Body of pancreas (tissue), 4 donors: ENCODE data around the gene OAF. TPM values are rescaled to one million over a fixed set of nuclear protein-coding genes. Genes with fewer than 3 reads are reported as not detected.
A peak's percentile ranks its signal among the peaks of the same experiment; 100 is the strongest.

Experiments
- ATAC-seq: fragments of 150-250 bp; one replicate; pipeline ENCODE4 v1.9.1; 2016
- DNase-seq, 4 donors: peaks; one replicate each; pipeline ENCODE4 v3.0.0-alpha.2; 2019
- H3K27ac ChIP-seq, 4 donors: fragments of 200-600 bp; sonication (generic); 1 replicate in 3 of 4; 2 replicates in 1 of 4; pipeline versions ENCODE4 v1.5.1 to v1.6.1; 2016 to 2019; ENCODE audit warnings: mild to moderate bottlenecking in 1 of 4, mixed read lengths in 1 of 4, moderate library complexity in 1 of 4
- H3K27me3 ChIP-seq, 2 donors: fragments of 200-600 bp; sonication (generic); one replicate each; pipeline ENCODE4 v1.6.0; 2016; ENCODE audit warnings: mild to moderate bottlenecking in 1 of 2
- H3K36me3 ChIP-seq, 2 donors: fragments of 200-600 bp; sonication (generic); replicated peaks in 1 of 2; 2 replicates each; pipeline ENCODE4 v1.5.1; 2016; ENCODE audit warnings: low read depth in 2 of 2; ENCODE audit not compliant: insufficient read depth in 1 of 2
- H3K4me1 ChIP-seq: fragments of 200-600 bp; sonication (generic); one replicate; pipeline ENCODE4 v1.6.0; 2016
- H3K4me3 ChIP-seq, 2 donors: fragments of 200-600 bp; sonication (generic); 1 replicate in 1 of 2; 2 replicates in 1 of 2; pipeline ENCODE4 v1.5.1; 2016 to 2019
- H3K9me3 ChIP-seq, 3 donors: fragments of 200-600 bp; sonication (generic); 1 replicate in 2 of 3; 2 replicates in 1 of 3; pipeline ENCODE4 v1.5.1; 2016
- POLR2A ChIP-seq, 3 donors: fragments of 450-650 bp; IDR thresholded peaks; one replicate each; pipeline ENCODE4 v1.6.1; 2016; ENCODE audit warnings: antibody characterized with exemption in 3 of 3, mild to moderate bottlenecking in 2 of 3
- WGBS, 2 donors: methylation state at CpG; one replicate each; pipeline ENCODE4 v1.1.5; 2017; 5-methylcytosine and 5-hydroxymethylcytosine counted together
- intact Hi-C: fragments of 100-400 bp; cut with DNase I; formaldehyde crosslinking; loops from one replicate; pipeline ENCODE4 v1.15.1; 2023
- total RNA-seq, 2 donors: library from RNA; depleted of rRNA; stranded (reverse); fragments of >200 nt; gene quantifications; one replicate each; pipeline ENCODE4 v1.1.0, GENCODE V29; 2016
- TF ChIP-seq, protein P1 (sequence below), 7 experiments: fragments of 450-650 bp in 4 of 7; fragments of 200-600 bp in 3 of 7; sonication (generic) in 3 of 7; IDR thresholded peaks; one replicate each; pipeline ENCODE4 v1.5.1; 2016 to 2019; ENCODE audit warnings: antibody characterized with exemption in 7 of 7

The OAF gene
- total RNA-seq, 2 donors from 2014 or later: 53.7 to 67.7 TPM

DNA sequence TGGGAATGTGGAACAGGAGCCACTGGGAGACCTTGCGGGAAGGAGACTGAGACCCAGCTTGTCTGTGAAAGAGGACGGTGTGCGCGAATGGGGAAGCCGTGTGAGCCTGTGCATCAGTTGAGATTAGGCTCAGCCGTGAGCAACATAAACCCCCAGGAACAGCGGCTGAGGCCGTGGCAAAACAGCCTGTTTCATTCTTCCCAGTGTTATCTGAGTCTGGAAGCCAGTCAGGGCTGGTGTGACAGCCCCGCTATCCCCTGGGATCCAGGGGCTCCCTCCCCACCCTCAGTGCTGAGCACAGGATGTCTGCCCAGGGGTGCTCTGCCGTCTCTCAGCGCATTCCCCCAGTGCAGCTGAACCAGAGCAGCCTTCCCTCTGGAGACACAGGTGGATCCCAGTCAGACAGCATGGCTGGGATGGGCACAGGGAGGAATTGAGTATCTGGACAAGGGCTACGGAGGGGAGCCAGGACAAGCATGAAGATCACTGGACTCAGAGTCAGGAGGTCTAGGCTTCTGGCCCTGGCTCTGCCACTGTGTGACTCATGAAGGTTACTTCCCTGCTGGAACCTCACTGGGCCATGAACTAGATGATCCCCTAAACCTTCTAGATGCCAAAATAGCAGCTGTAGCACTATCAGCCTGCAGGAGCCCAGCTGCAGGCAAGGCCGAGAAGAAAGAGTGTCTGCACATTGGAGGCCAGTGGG lies 8.6 kb downstream of the OAF start:
- H3K4me1 ChIP-seq: peaks cover 76% of the 10 kb centered on the region
- H3K27me3 ChIP-seq: no peaks in the 10 kb centered on the region
- H3K36me3 ChIP-seq: no peaks in the 10 kb centered on the region
- peak in 3 of 4 donors; percentile 33 to 67 (median 49) for DNase-seq
- peak overlapping the region; percentile 18 to 47 (median 29) for H3K27ac ChIP-seq
- no peak for ATAC-seq
- TF ChIP-seq, protein P1, sequence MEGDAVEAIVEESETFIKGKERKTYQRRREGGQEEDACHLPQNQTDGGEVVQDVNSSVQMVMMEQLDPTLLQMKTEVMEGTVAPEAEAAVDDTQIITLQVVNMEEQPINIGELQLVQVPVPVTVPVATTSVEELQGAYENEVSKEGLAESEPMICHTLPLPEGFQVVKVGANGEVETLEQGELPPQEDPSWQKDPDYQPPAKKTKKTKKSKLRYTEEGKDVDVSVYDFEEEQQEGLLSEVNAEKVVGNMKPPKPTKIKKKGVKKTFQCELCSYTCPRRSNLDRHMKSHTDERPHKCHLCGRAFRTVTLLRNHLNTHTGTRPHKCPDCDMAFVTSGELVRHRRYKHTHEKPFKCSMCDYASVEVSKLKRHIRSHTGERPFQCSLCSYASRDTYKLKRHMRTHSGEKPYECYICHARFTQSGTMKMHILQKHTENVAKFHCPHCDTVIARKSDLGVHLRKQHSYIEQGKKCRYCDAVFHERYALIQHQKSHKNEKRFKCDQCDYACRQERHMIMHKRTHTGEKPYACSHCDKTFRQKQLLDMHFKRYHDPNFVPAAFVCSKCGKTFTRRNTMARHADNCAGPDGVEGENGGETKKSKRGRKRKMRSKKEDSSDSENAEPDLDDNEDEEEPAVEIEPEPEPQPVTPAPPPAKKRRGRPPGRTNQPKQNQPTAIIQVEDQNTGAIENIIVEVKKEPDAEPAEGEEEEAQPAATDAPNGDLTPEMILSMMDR (IDR thresholded peaks at IDR 0.05): no peak
- TF ChIP-seq POLR2A (IDR thresholded peaks at IDR 0.05): no peak
- H3K4me3 ChIP-seq: no peak overlapping the region
- WGBS, 2 donors: 60 to 69% methylated on average over 6 to 13 of the region's 13 CpGs
- H3K9me3 ChIP-seq: no peaks in the 10 kb centered on the region
- intact Hi-C loops: no loop called here

DNA sequence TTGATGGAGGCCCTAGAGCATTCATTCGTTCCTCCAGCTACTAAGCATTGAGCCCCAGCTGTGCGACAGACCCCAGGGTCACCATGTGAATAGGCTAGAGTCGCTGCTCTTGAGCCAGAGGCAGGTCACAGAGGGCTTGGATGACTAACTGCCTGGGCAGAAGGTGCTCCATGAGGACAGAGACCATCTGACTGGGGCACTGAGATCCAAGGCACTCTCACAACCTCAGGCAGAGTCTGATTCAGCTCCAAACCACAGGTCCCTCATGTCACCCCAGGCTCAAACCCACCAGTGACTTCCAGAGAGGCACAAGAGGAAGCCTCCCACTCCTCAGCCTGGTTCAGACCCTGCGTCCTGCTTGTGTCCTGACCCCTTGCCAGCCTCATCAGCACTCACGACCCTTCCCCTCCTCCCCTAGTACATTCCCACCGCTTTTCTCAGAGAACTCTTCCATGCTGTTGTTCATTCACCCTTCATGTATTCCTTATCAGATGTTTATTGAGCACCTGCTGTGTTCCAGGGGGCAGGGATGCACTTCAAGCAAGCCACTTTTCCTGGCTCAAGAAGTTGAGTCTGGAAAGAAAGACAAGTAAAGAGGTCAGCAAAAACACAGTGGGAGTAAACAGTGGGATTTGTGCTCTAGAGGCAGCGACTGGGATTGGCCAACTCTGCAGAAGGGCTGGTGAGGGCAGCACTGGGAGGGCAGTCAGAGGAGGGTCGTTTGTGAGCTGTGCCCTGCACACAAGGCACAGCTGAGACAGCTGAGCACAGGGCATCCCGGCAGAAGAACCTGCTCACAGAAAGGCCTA lies 9.3 kb downstream of the OAF start:
- 48 to 57% methylated on average over 8 to 9 of the region's 9 CpGs for WGBS, 2 donors
- peak overlapping the region in 3 of 4 donors; percentile 7 to 47 (median 28) for H3K27ac ChIP-seq

DNA sequence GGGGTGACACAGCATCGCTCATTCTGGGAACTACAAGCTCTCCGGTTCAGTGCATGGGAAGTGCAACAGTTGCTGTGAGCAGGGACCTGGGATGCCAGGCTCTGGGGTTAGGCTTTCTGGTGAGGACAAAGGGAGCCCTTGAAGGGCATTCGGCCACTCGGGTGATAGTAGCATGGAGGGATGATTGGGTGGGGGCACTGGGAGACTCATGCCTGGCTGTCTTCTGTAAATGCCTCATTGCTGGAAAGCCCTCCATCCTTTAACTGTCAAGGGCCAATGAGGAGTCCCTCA lies 9.9 kb downstream of the OAF start:
- DNase-seq (no peak), ATAC-seq (no peak)
- WGBS, 2 donors: 39 to 49% methylated on average over 4 of the region's 4 CpGs
- H3K36me3 ChIP-seq: no peaks in the 10 kb centered on the region
- no peak overlapping the region for H3K4me3 ChIP-seq
- peaks cover 63% of the 10 kb centered on the region for H3K4me1 ChIP-seq
- no peaks in the 10 kb centered on the region for H3K27me3 ChIP-seq
- H3K27ac ChIP-seq: peak overlapping the region; percentile 1 to 48 (median 26)
- intact Hi-C loops: no loop called here
- H3K9me3 ChIP-seq: no peaks in the 10 kb centered on the region
- TF ChIP-seq, protein P1 (IDR thresholded peaks at IDR 0.05): no peak

More for the DNA sequence above, 9.3 kb downstream of the OAF start:
- H3K27me3 ChIP-seq: no peaks in the 10 kb centered on the region
- ATAC-seq (no peak), DNase-seq (no peak)
- TF ChIP-seq, protein P1 (IDR thresholded peaks at IDR 0.05): no peak
- no peak for TF ChIP-seq POLR2A (IDR thresholded peaks at IDR 0.05)
- intact Hi-C loops: no loop called here
- no peak overlapping the region for H3K4me3 ChIP-seq
- H3K9me3 ChIP-seq: no peaks in the 10 kb centered on the region
- H3K4me1 ChIP-seq: peaks cover 68% of the 10 kb centered on the region
- H3K36me3 ChIP-seq: no peaks in the 10 kb centered on the region

DNA sequence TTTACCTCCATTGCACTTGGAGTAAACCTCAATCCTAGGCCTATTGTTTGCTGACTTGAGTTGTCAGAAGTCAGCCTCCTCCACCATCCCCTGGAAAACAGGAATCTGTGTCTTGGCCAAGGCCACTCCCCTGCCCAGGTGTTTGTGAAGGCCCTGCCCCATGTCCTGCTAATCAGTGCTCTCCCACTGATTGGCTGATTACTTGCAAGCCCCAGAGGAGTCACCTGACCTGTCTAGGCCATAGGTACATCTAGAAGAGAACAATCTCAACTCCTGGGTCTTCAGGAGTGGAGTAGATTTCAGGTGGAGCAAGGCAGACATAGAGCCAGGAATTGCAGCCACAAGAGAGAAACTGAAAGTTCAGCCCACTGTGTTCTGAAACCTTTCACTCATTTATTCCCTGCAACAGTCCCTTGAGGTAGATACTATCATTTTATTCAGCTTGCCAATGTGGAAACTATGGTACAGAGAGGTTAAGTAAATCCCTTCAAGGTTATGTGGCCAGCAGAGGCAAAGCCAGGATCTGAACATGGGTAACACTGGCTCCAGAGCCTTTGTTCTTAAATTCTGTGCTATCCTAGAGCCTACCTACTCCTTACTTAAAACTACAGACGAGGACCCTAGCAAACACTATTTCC lies 10.4 kb downstream of the OAF start:
- Histone ChIP-seq H3K4me3 (no peak overlapping the region), H3K9me3 (no peaks in the 10 kb centered on the region), H3K27me3 (no peaks in the 10 kb centered on the region), H3K4me1 (peaks cover 57% of the 10 kb centered on the region), H3K27ac (peak overlapping the region in 3 of 4 donors; percentile 1 to 48 (median 24)), H3K36me3 (no peaks in the 10 kb centered on the region)
- peak; percentile 70 for ATAC-seq
- WGBS, 2 donors: 81 to 90% methylated on average over 1 of the region's 1 CpG
- DNase-seq: peak; percentile 48 to 74 (median 69)
- intact Hi-C loops: no loop called here
- TF ChIP-seq, protein P1 (IDR thresholded peaks at IDR 0.05): no peak
